ENCODE results near the gene KRT31. TPM values are rescaled to one million over a fixed set of nuclear protein-coding genes. Genes with fewer than 3 reads are reported as not detected.

The KRT31 gene
- total RNA-seq, 1 experiment from 2014 or later = not detected

GRCh38 chr17:41367426-41368075 lies 29.9 kb downstream of the KRT31 start:
- RAD21 ChIA-PET (ENCODE audit: low non-redundant PET in 1 of 2, low total read pairs in 2 of 2, uncharacterized antibody in 2 of 2, unreplicated experiment in 2 of 2) = no interaction called here
- TF ChIP-seq EZH2 (IDR thresholded peaks at IDR 0.05) (no peak), POLR2A (IDR thresholded peaks at IDR 0.05; ENCODE audit: borderline replicate concordance, extremely low read depth, insufficient read depth, insufficient read length) (no peak), SRF (IDR thresholded peaks at IDR 0.05; ENCODE audit: low read depth) (no peak), YY1 (IDR thresholded peaks at IDR 0.05; ENCODE audit: extremely low read depth, insufficient replicate concordance, low read depth, low read length) (no peak), FOSL1 (IDR thresholded peaks at IDR 0.05; ENCODE audit: low read depth) (no peak), ATF3 (IDR thresholded peaks at IDR 0.05) (no peak), SP1 (IDR thresholded peaks at IDR 0.05; ENCODE audit: low read depth) (no peak), CEBPB (IDR thresholded peaks at IDR 0.05; ENCODE audit: low read depth) (no peak), ZNF274 (IDR thresholded peaks at IDR 0.05; ENCODE audit: low read depth, low read length) (no peak), RAD21 (IDR thresholded peaks at IDR 0.05; ENCODE audit: low read depth) (no peak), TCF7L2 (IDR thresholded peaks at IDR 0.05; ENCODE audit: borderline replicate concordance, extremely low read depth, insufficient read depth, insufficient read length) (no peak), EGR1 (IDR thresholded peaks at IDR 0.05; ENCODE audit: low read depth) (no peak), CBX3 (IDR thresholded peaks at IDR 0.05; ENCODE audit: low read depth) (no peak), ZFX (IDR thresholded peaks at IDR 0.05) (no peak), ELF1 (IDR thresholded peaks at IDR 0.05; ENCODE audit: borderline replicate concordance, low read depth) (no peak), CTCF (IDR thresholded peaks at IDR 0.05 in 2 of 3, conservative IDR thresholded peaks at IDR 0.05 in 1 of 3; ENCODE audit: borderline replicate concordance in 1 of 3, insufficient read depth in 1 of 3, low read depth in 2 of 3, low read length in 2 of 3) (no peak), MAX (IDR thresholded peaks at IDR 0.05) (no peak)
- POLR2A ChIA-PET = no interaction called here
- H2AFZ ChIP-seq (ENCODE audit: low read depth, low read length, poor library complexity, severe bottlenecking) = no peak overlapping the region
- CTCF ChIA-PET = interaction anchor here (1.0 kb wide), 1 partner anchor 181 kb away, joined by 3 read pairs; no protein-coding TSS in a partner anchor
- H3K36me3 ChIP-seq (ENCODE audit: control insufficient read depth in 1 of 2, insufficient read depth in 2 of 2, low read length in 2 of 2) = no peaks in the 10 kb centered on the region
- no peaks in the 10 kb centered on the region for H3K9me3 ChIP-seq (ENCODE audit: control insufficient read depth in 1 of 2, insufficient read depth in 1 of 2, low read depth in 1 of 2, low read length in 2 of 2)
- BruUV-seq (replicated peaks) = no TSS peak
- no peak overlapping the region for H3K4me2 ChIP-seq (ENCODE audit: low read length)
- DNase-seq (ENCODE audit: low read depth, low spot score) (no peak), ATAC-seq (no peak)
- H3K4me1 ChIP-seq (ENCODE audit: control insufficient read depth in 1 of 2, insufficient read depth in 2 of 2, low read length in 2 of 2) = peaks cover 0 to 4% of the 10 kb centered on the region in 2 experiments; a peak in 1 of 4 replicates
- no peaks in the 10 kb centered on the region for H3K27me3 ChIP-seq (ENCODE audit: insufficient read depth, low read length)
- H3K4me3 ChIP-seq (replicated peaks in 1 of 2; ENCODE audit: low read depth in 1 of 2, low read length in 2 of 2) = no peak overlapping the region
- H3K9ac ChIP-seq (ENCODE audit: low read length) = no peak overlapping the region
- no peak overlapping the region for H3K27ac ChIP-seq (ENCODE audit: low read depth, low read length)
- H3K79me2 ChIP-seq (ENCODE audit: insufficient read depth, low read length) = no peaks in the 10 kb centered on the region
- H4K20me1 ChIP-seq (ENCODE audit: insufficient read depth) = no peaks in the 10 kb centered on the region
- no peaks in the 10 kb centered on the region for H3K9me2 ChIP-seq (ENCODE audit: insufficient read depth)
- intact Hi-C loops (cut with micrococcal nuclease) = no loop called here

All from HCT116 (cell line).